Prostate gland (tissue), 2 donors: ENCODE measurements around the gene ANXA2R.

Source experiments
- POLR2A ChIP-seq: fragments of 450-650 bp; IDR thresholded peaks from one replicate; pipeline ENCODE4 v1.6.1; 2016; ENCODE audit warnings: antibody characterized with exemption, mild to moderate bottlenecking
- POLR2AphosphoS5 ChIP-seq: sonication (generic); formaldehyde crosslinking; IDR thresholded peaks from one replicate; pipeline ENCODE4 v1.6.1; 2017; ENCODE audit warnings: antibody characterized with exemption
- TF ChIP-seq, protein P1 (sequence below), 4 experiments: fragments of 200-600 bp in 2 of 4; fragments of 450-650 bp in 2 of 4; sonication (generic) in 2 of 4; IDR thresholded peaks; 1 replicate in 3 of 4; 2 replicates in 1 of 4; pipeline ENCODE4 v1.5.1; 2016 to 2019; ENCODE audit warnings: antibody characterized with exemption in 4 of 4, mild to moderate bottlenecking in 2 of 4, moderate library complexity in 2 of 4

DNA sequence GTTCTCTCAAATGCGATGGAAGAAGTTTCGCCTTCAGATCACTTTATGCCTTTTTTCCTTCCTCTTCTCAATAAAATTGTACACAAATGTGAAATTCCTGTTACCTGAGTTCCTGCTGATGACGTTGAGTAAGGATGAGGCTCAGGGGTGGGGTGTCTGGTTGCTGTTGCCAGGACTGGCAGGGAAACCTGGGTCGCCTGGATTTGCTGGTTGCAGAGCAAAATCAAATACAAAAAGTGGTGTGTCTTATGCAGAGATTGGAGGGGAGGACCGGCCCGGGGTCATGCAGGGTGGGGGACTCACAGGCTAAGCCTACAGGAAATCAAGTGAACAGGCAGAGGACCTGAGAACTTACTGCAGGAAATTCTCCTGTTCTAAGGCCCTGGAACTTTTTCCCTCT is 39.2 kb downstream of the ANXA2R start:
- TF ChIP-seq, protein P1, sequence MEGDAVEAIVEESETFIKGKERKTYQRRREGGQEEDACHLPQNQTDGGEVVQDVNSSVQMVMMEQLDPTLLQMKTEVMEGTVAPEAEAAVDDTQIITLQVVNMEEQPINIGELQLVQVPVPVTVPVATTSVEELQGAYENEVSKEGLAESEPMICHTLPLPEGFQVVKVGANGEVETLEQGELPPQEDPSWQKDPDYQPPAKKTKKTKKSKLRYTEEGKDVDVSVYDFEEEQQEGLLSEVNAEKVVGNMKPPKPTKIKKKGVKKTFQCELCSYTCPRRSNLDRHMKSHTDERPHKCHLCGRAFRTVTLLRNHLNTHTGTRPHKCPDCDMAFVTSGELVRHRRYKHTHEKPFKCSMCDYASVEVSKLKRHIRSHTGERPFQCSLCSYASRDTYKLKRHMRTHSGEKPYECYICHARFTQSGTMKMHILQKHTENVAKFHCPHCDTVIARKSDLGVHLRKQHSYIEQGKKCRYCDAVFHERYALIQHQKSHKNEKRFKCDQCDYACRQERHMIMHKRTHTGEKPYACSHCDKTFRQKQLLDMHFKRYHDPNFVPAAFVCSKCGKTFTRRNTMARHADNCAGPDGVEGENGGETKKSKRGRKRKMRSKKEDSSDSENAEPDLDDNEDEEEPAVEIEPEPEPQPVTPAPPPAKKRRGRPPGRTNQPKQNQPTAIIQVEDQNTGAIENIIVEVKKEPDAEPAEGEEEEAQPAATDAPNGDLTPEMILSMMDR (IDR thresholded peaks at IDR 0.05), result no peak
- TF ChIP-seq POLR2AphosphoS5 (no peak), POLR2A (no peak)
